Measurements from ENCODE around the gene CPPED1.
A peak's percentile ranks its signal among the peaks of the same experiment; 100 is the strongest.
"Not testable (repeated sequence)": the region's sequence is repeated elsewhere in the genome, so short reads cannot be mapped to it uniquely, and the experiment has no call there.

Gene CPPED1, protein sequence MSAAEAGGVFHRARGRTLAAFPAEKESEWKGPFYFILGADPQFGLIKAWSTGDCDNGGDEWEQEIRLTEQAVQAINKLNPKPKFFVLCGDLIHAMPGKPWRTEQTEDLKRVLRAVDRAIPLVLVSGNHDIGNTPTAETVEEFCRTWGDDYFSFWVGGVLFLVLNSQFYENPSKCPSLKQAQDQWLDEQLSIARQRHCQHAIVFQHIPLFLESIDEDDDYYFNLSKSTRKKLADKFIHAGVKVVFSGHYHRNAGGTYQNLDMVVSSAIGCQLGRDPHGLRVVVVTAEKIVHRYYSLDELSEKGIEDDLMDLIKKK
- long read RNA-seq, donor 1, full-length matches to known transcripts, result 11 of 11 reads
- long read RNA-seq, donor 1, partial matches to known transcripts, result 0 of 11 reads
- long read RNA-seq, donor 1, other reads (novel, unspliced or antisense), result 0 of 11 reads
- long read RNA-seq, donor 2, full-length matches to known transcripts, result 9 of 22 reads
- long read RNA-seq, donor 2, partial matches to known transcripts, result 13 of 22 reads
- long read RNA-seq, donor 2, other reads (novel, unspliced or antisense), result 0 of 22 reads
- long read RNA-seq, donor 3, full-length matches to known transcripts, result 4 of 4 reads
- long read RNA-seq, donor 3, partial matches to known transcripts, result 0 of 4 reads
- long read RNA-seq, donor 3, other reads (novel, unspliced or antisense), result 0 of 4 reads
- long read RNA-seq, donor 4, full-length matches to known transcripts, result 11 of 11 reads
- long read RNA-seq, donor 4, partial matches to known transcripts, result 0 of 11 reads
- long read RNA-seq, donor 4, other reads (novel, unspliced or antisense), result 0 of 11 reads
- long read RNA-seq, donor 5, full-length matches to known transcripts, result 13 of 13 reads
- long read RNA-seq, donor 5, partial matches to known transcripts, result 0 of 13 reads
- long read RNA-seq, donor 5, other reads (novel, unspliced or antisense), result 0 of 13 reads
- long read RNA-seq, donor 6, full-length matches to known transcripts, result 9 of 17 reads
- long read RNA-seq, donor 6, partial matches to known transcripts, result 8 of 17 reads
- long read RNA-seq, donor 6, other reads (novel, unspliced or antisense), result 0 of 17 reads
- long read RNA-seq, donor 7, result 0 reads
- long read RNA-seq, donor 8, full-length matches to known transcripts, result 11 of 11 reads
- long read RNA-seq, donor 8, partial matches to known transcripts, result 0 of 11 reads
- long read RNA-seq, donor 8, other reads (novel, unspliced or antisense), result 0 of 11 reads

GRCh38 chr16:12803203-12804093 is at the start of gene CPPED1:
TSS of gene CPPED1 (minus strand) at chr16:12803887. CDS start at chr16:12803776, 111 bp downstream.
- DNase-seq, result peak; percentile 96

GRCh38 chr16:12850186-12850585 is 46.5 kb upstream of the CPPED1 start:
- no peak for DNase-seq

- DNase-seq, result no peak
Measured at GRCh38 chr16:12846592-12846991, 42.9 kb upstream of the CPPED1 start.

GRCh38 chr16:12845282-12845681 is 41.6 kb upstream of the CPPED1 start:
- DNase-seq, result no peak

- DNase-seq, result no peak
Measured at GRCh38 chr16:12837756-12838155, 34.1 kb upstream of the CPPED1 start.

GRCh38 chr16:12837291-12837690 is 33.6 kb upstream of the CPPED1 start:
- no peak for DNase-seq

DNA sequence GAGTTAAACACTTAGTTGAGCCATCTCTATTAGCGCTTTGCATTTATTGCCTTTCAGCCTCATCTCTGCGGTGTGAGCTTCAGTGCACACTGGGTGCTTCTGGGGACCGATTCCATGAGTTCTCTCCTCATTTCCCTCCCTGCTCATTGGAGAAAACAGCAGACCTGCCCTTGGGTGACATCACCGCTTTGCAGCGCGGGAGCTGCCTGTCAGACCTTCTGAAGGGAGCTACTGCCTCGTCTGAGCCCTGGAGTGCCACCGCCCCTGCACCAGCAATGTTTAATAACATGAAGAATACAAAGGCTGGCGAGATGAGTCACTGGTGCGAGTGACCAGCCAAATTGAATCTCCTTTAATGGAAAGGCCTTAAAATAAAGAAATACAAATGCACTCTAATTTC is 30.2 kb upstream of the CPPED1 start:
- DNase-seq, result no peak

- no peak for DNase-seq
Measured at GRCh38 chr16:12829096-12829888, 25.6 kb upstream of the CPPED1 start.

DNA sequence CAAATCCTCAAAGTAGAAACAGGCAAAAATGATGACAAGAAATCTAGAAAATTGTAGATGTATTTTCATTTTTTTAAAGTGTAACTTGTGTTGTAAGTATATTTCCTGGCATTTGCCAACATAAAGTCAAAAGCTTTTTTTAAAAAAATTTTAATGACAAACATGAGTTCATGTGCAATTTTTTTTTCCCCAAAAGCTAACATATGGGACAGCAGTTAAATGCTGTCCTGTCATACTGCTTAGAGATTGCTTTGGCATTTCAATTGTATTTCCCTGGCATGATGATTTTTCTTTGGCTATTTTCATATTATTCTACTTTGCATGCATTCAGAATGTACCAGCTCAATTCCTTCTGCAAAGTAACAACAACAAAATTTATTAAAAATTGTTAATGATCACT is 24.5 kb upstream of the CPPED1 start:
- DNase-seq, result no peak

DNA sequence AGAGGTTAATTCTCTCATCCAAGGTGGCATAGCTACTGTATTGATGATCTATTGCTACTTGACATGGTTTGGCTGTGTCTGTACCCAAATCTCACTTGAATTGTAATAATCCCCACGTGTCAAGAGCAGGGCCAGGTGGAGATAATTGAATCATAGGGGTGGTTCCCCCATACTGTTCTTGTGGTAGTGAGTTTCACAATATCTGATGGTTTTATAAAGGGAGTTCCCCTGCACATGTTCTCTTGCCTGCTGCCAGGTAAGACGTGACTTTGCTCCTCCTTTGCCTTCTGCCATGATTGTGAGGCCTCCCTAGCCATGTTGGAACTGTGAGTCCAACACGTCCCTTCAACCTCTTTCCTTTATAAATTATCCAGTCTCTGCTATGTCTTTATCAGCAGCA is 22.9 kb upstream of the CPPED1 start:
- DNase-seq, result no peak

- DNase-seq, result no peak
Measured at GRCh38 chr16:12819126-12820117, 15.7 kb upstream of the CPPED1 start.

GRCh38 chr16:12818326-12818725 is 14.6 kb upstream of the CPPED1 start:
- no peak for DNase-seq

DNA sequence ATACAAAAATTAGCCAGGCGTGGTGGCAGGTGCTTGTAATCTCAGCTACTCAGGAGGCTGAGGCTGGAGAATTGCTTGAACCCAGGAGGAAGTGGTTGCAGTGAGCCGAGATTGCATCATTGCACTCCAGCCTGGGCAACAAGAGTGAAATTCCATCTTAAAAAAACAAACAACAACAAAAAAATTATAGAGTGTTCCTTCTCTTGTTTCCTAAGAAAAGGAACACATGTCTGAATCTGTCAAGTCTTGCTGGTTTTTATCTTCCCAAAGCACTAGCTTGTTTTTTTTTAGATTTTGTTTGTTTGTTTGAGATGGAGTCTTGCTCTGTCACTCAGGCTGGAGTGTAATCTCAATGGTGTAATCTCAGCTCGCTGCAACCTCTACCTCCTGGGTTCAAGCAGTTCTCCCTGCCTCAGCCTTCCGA is 13.1 kb upstream of the CPPED1 start:
- DNase-seq, result not testable (repeated sequence)

- no peak for DNase-seq
Measured at GRCh38 chr16:12815361-12815760, 11.7 kb upstream of the CPPED1 start.

GRCh38 chr16:12813734-12814133 is 10.0 kb upstream of the CPPED1 start:
- DNase-seq, result not testable (repeated sequence)

GRCh38 chr16:12813321-12813720 is 9.6 kb upstream of the CPPED1 start:
- not testable (repeated sequence) for DNase-seq

- no peak for DNase-seq
Measured at GRCh38 chr16:12811441-12812383, 8.0 kb upstream of the CPPED1 start.

GRCh38 chr16:12805066-12805465 is 1.4 kb upstream of the CPPED1 start:
- no peak for DNase-seq
